A549 treated with AZD9567 at 1 μM for 4 hours (cell line): ENCODE results near the gene ZNF778. TPM values are rescaled to one million over a fixed set of nuclear protein-coding genes. Genes with fewer than 3 reads are reported as not detected.

Experiments used
- total RNA-seq: library from RNA; stranded (reverse); fragments of 200-300 nt; extraction: Qiagen RNA extraction; gene quantifications from 5 replicates; pipeline ENCODE4 v1.2.3, GENCODE V29; 2022; ENCODE audit not compliant: insufficient read depth

The ZNF778 gene
- total RNA-seq: 7.9 to 14.1 TPM (median 9.9 TPM) in 5 replicates

GRCh38 chr16:89217388-89218191 lies at the start of gene ZNF778:
ZNF778 (plus strand) TSS chr16:89217703; CDS start chr16:89221128, 3,425 bp downstream.

GRCh38 chr16:89171216-89172170 lies 46.0 kb upstream of the ZNF778 start, which contains the start of gene CDH15:
CDH15 (plus strand) TSS chr16:89171748; CDS start chr16:89171832, 84 bp downstream.

GRCh38 chr16:89200124-89200849 lies 17.2 kb upstream of the ZNF778 start, which contains the start of gene SLC22A31:
SLC22A31 (minus strand) TSS chr16:89200537; CDS start chr16:89200501, 36 bp downstream.

Other genes with a start within 250 kb of the ZNF778 start
- 0.42 to 0.65 TPM (median 0.59 TPM) in 5 replicates for gene CBFA2T3, start 240.5 kb upstream of the ZNF778 start, total RNA-seq
- gene ACSF3, start 123.9 kb upstream of the ZNF778 start, total RNA-seq: 17.7 to 20.6 TPM (median 20.2 TPM) in 5 replicates
- 0.07 to 0.15 TPM (median 0.13 TPM) in 4 of 5 replicates, not detected in the other for gene CDH15, start 46.0 kb upstream of the ZNF778 start, total RNA-seq
- gene SLC22A31, start 17.2 kb upstream of the ZNF778 start, total RNA-seq: 1.1 to 4.8 TPM (median 1.7 TPM) in 5 replicates